IMR-90 (cell line): ENCODE measurements around the gene PPFIA1. TPM values are rescaled to one million over a fixed set of nuclear protein-coding genes. Genes with fewer than 3 reads are reported as not detected.

Experiments used
- ATAC-seq: fragments of 200-7000 bp; cut with Tn5 transposase; 2 replicates; pipeline ENCODE4 v1.9.1; 2020; ENCODE audit warnings: low read depth, mild to moderate bottlenecking, moderate library complexity
- BruUV-seq: library from RNA; stranded (reverse); fragments of 400-500 nt; replicated peaks from 2 replicates; lab custom pipeline; 2021; lab: Mats Ljungman, UMichigan
- CTCF ChIA-PET: fragments of 300-600 bp; formaldehyde crosslinking; extraction: SDS; loops from one replicate; lab custom pipeline; 2021; ENCODE audit warnings: antibody characterized with exemption; lab: Yijun Ruan, JAX
- POLR2A ChIA-PET: fragments of 300-600 bp; sonication (Branson Sonifier 250); formaldehyde crosslinking; loops from one replicate; lab custom pipeline; 2022; ENCODE audit warnings: antibody characterized with exemption; ENCODE audit not compliant: unreplicated experiment; lab: Charles Lee
- DNase-seq: peaks from one replicate; pipeline ENCODE4 v3.0.0; 2013
- H2AFZ ChIP-seq: replicated peaks from 2 replicates; pipeline ENCODE3; 2013; ENCODE audit warnings: low read length, mild to moderate bottlenecking; ENCODE audit not compliant: poor library complexity
- H2AK5ac ChIP-seq: 2 replicates; pipeline ENCODE4 v1.6.1; 2013; ENCODE audit warnings: low read depth, low read length, inconsistent platforms
- H2AK9ac ChIP-seq: replicated peaks from 2 replicates; pipeline ENCODE3; 2013; ENCODE audit warnings: mild to moderate bottlenecking, low read depth, low read length, moderate library complexity; ENCODE audit not compliant: poor library complexity
- H2BK120ac ChIP-seq: 2 replicates; pipeline ENCODE4 v1.6.1; 2013; ENCODE audit warnings: low read depth, low read length, inconsistent platforms
- H2BK15ac ChIP-seq: 3 replicates; pipeline ENCODE4 v1.6.1; 2013; ENCODE audit warnings: low read depth, low read length, inconsistent platforms
- H2BK20ac ChIP-seq: 2 replicates; pipeline ENCODE4 v1.6.1; 2013; ENCODE audit warnings: low read depth, mild to moderate bottlenecking, inconsistent platforms, low read length, moderate library complexity
- H2BK5ac ChIP-seq: 2 replicates; pipeline ENCODE4 v1.6.1; 2013; ENCODE audit warnings: mild to moderate bottlenecking, low read depth, low read length, inconsistent platforms; ENCODE audit not compliant: poor library complexity, severe bottlenecking
- H3K14ac ChIP-seq: replicated peaks from 2 replicates; pipeline ENCODE4 v1.6.1; 2013; ENCODE audit warnings: low read depth, low read length, inconsistent platforms
- H3K18ac ChIP-seq: 2 replicates; pipeline ENCODE4 v1.6.1; 2013; ENCODE audit warnings: low read depth, low read length, control low read depth
- H3K23ac ChIP-seq: 2 replicates; pipeline ENCODE4 v1.6.1; 2013; ENCODE audit warnings: low read depth, low read length, inconsistent platforms
- H3K27ac ChIP-seq: 2 replicates; pipeline ENCODE4 v1.5.1; 2013; ENCODE audit warnings: mild to moderate bottlenecking, control low read depth, low read length; ENCODE audit not compliant: insufficient read depth
- H3K27me3 ChIP-seq: 2 replicates; pipeline ENCODE4 v1.6.1; 2013; ENCODE audit warnings: low read length; ENCODE audit not compliant: control insufficient read depth, insufficient read depth
- H3K36me3 ChIP-seq: 2 replicates; pipeline ENCODE4 v1.6.1; 2013; ENCODE audit warnings: low read length, mixed read lengths; ENCODE audit not compliant: control insufficient read depth, insufficient read depth
- H3K4ac ChIP-seq: 2 replicates; pipeline ENCODE4 v1.6.1; 2013; ENCODE audit warnings: low read depth, low read length, inconsistent platforms
- H3K4me1 ChIP-seq: 2 replicates; pipeline ENCODE4 v1.6.1; 2013; ENCODE audit warnings: low read length, mixed read lengths; ENCODE audit not compliant: control insufficient read depth, insufficient read depth
- H3K4me2 ChIP-seq: 2 replicates; pipeline ENCODE4 v1.6.1; 2013; ENCODE audit warnings: low read depth, mild to moderate bottlenecking, control low read depth, low read length, moderate library complexity
- H3K4me3 ChIP-seq: 2 replicates; pipeline ENCODE4 v1.5.1; 2013; ENCODE audit warnings: low read depth, mild to moderate bottlenecking, control low read depth, low read length, moderate library complexity; ENCODE audit not compliant: insufficient read depth
- H3K56ac ChIP-seq: 2 replicates; pipeline ENCODE4 v1.6.1; 2013; ENCODE audit warnings: low read length, inconsistent platforms; ENCODE audit not compliant: insufficient read depth; ENCODE audit errors: extremely low read depth
- H3K79me1 ChIP-seq, 2 experiments: 2 replicates each; pipeline ENCODE4 v1.6.1; 2013; ENCODE audit warnings: low read length in 2 of 2, inconsistent platforms in 1 of 2, low read depth in 1 of 2
- H3K9ac ChIP-seq: 2 replicates; pipeline ENCODE4 v1.6.1; 2013; ENCODE audit warnings: low read depth, low read length, control low read depth
- H3K9me1 ChIP-seq: 2 replicates; pipeline ENCODE4 v1.6.1; 2013; ENCODE audit warnings: low read length, inconsistent platforms; ENCODE audit not compliant: insufficient read depth
- H3K9me3 ChIP-seq: 2 replicates; pipeline ENCODE4 v1.6.1; 2013; ENCODE audit warnings: low read length; ENCODE audit not compliant: control insufficient read depth, insufficient read depth
- H4K20me1 ChIP-seq: 2 replicates; pipeline ENCODE4 v1.6.1; 2013; ENCODE audit warnings: low read length, inconsistent platforms; ENCODE audit not compliant: insufficient read depth
- H4K5ac ChIP-seq: 2 replicates; pipeline ENCODE4 v1.6.1; 2013; ENCODE audit warnings: mild to moderate bottlenecking, low read depth, low read length, control low read depth
- H4K8ac ChIP-seq, 2 experiments: 2 replicates each; pipeline ENCODE4 v1.6.1; 2013; ENCODE audit warnings: low read depth in 2 of 2, low read length in 2 of 2, control low read depth in 1 of 2, inconsistent platforms in 1 of 2
- H4K91ac ChIP-seq: 2 replicates; pipeline ENCODE4 v1.6.1; 2013; ENCODE audit warnings: low read depth, low read length, inconsistent platforms; ENCODE audit not compliant: insufficient read depth
- MAFK ChIP-seq: IDR thresholded peaks from 2 replicates; pipeline ENCODE4 v1.6.1; 2012; ENCODE audit warnings: low read depth, low read length, improper control_type of control experiment
- NFE2L2 ChIP-seq: fragments of 150-350 bp; IDR thresholded peaks from 2 replicates; pipeline ENCODE4 v1.6.1; 2016; ENCODE audit warnings: low read depth, mild to moderate bottlenecking, low read length
- RFX5 ChIP-seq: IDR thresholded peaks from 2 replicates; pipeline ENCODE4 v1.8.0; 2012; ENCODE audit warnings: low read depth, mild to moderate bottlenecking, low read length, moderate library complexity
- WGBS, 2 experiments: methylation state at CpG; one replicate each; pipeline versions ENCODE4 v1.1.5 to v1.1.7; 2013; ENCODE audit warnings: missing lambda C conversion rate in 2 of 2; ENCODE audit not compliant: insufficient read length in 1 of 2; ENCODE audit errors: extremely low coverage in 2 of 2; 5-methylcytosine and 5-hydroxymethylcytosine counted together
- dilution Hi-C: fragments of 300-500 bp; cut with HindIII; formaldehyde crosslinking; loops from one replicate; pipeline ENCODE4 v1.14.3; 2018; ENCODE audit warnings: low sequenced_read_pairs; ENCODE audit not compliant: unreplicated experiment
- in situ Hi-C: fragments of 300-500 bp; cut with MboI; formaldehyde crosslinking; loops from 3 replicates; pipeline ENCODE4 v1.14.3; 2019; ENCODE audit warnings: low sequenced_read_pairs, inconsistent platforms, mixed read lengths
- intact Hi-C: fragments of 100-400 bp; cut with micrococcal nuclease; formaldehyde crosslinking; loops from 2 replicates; pipeline ENCODE4 v1.10.0; 2022
- polyA plus RNA-seq, 3 experiments: library from polyadenylated mRNA; depleted of rRNA; stranded (reverse); fragments of >200 nt; gene quantifications; 2 replicates each; pipeline ENCODE4 v1.2.3, GENCODE V29; 2012; ENCODE audit warnings: low replicate concordance in 1 of 3
- total RNA-seq: library from RNA; depleted of rRNA; stranded (reverse); fragments of >200 nt; gene quantifications from 2 replicates; pipeline ENCODE4 v1.2.3, GENCODE V29; 2012
- TF ChIP-seq, protein P1 (sequence below): fragments of 150-350 bp; IDR thresholded peaks from 2 replicates; pipeline ENCODE4 v1.6.1; 2017; ENCODE audit warnings: mild to moderate bottlenecking, antibody characterized with exemption, low read length, low read depth
- TF ChIP-seq, protein P2 (sequence below): conservative IDR thresholded peaks from 2 replicates; pipeline ENCODE4 v1.5.1; 2012; ENCODE audit warnings: mild to moderate bottlenecking, low read depth, low read length, improper control_type of control experiment

PPFIA1 gene
- total and polyA plus RNA-seq, 2 of the 4 experiments (the other 2 are of a cell fraction): 25.6 to 37.2 TPM

DNA sequence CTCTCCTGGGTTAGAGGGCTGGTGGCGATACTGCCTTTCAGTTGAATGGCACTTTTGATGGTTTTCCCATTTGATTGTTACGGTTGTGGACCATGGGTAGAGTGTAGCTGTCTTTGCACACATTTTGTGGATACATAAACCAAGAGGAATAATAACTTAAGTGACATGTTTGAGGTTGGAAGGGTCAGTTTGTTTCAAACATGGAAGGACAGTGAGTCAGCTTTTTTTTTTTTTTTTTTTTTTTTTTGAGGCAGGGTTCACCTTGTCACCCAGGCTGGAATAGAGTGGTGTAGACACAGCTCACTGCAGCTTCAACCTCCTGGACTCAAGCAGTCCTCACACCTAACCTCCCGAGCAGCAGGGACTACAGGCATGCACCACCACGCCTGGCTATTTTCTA is 41.1 kb downstream of the PPFIA1 start:
- CTCF ChIA-PET: interaction anchor here (0.5 kb wide), 1 partner anchor 1108 kb away, joined by 3 read pairs; no protein-coding TSS in a partner anchor
- peaks cover 21% of the 10 kb centered on the region; the same call in 1 of the 2 replicates for H4K20me1 ChIP-seq

More for the DNA sequence above, 41.1 kb downstream of the PPFIA1 start:
- no peaks in the 10 kb centered on the region for H3K9me3 ChIP-seq
- WGBS, 2 experiments: 100% methylated on average over 1 of the region's 4 CpGs; no CpG with 5 or more reads in 1 of the 2 experiments
- no peak overlapping the region for H4K91ac ChIP-seq
- peaks cover 6% of the 10 kb centered on the region; the same call in 1 of the 2 replicates for H3K36me3 ChIP-seq
- H3K14ac ChIP-seq: no peak overlapping the region
- H2BK20ac ChIP-seq: no peak overlapping the region
- H2BK120ac ChIP-seq: no peak overlapping the region
- H3K4me3 ChIP-seq: no peak overlapping the region
- no peak overlapping the region for H3K9ac ChIP-seq
- H3K4me2 ChIP-seq: no peak overlapping the region
- H3K79me1 ChIP-seq: peaks cover 40 to 81% of the 10 kb centered on the region in 2 experiments
- no peak for TF ChIP-seq RFX5
- no peak for TF ChIP-seq MAFK
- TF ChIP-seq, protein P1, sequence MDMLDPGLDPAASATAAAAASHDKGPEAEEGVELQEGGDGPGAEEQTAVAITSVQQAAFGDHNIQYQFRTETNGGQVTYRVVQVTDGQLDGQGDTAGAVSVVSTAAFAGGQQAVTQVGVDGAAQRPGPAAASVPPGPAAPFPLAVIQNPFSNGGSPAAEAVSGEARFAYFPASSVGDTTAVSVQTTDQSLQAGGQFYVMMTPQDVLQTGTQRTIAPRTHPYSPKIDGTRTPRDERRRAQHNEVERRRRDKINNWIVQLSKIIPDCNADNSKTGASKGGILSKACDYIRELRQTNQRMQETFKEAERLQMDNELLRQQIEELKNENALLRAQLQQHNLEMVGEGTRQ: no peak
- peak; percentile 44; the same call in 1 of the 2 replicates for TF ChIP-seq NFE2L2
- TF ChIP-seq, protein P2, sequence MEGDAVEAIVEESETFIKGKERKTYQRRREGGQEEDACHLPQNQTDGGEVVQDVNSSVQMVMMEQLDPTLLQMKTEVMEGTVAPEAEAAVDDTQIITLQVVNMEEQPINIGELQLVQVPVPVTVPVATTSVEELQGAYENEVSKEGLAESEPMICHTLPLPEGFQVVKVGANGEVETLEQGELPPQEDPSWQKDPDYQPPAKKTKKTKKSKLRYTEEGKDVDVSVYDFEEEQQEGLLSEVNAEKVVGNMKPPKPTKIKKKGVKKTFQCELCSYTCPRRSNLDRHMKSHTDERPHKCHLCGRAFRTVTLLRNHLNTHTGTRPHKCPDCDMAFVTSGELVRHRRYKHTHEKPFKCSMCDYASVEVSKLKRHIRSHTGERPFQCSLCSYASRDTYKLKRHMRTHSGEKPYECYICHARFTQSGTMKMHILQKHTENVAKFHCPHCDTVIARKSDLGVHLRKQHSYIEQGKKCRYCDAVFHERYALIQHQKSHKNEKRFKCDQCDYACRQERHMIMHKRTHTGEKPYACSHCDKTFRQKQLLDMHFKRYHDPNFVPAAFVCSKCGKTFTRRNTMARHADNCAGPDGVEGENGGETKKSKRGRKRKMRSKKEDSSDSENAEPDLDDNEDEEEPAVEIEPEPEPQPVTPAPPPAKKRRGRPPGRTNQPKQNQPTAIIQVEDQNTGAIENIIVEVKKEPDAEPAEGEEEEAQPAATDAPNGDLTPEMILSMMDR: no peak
- H3K27ac ChIP-seq: no peak overlapping the region
- H4K8ac ChIP-seq: no peak overlapping the region
- dilution Hi-C loops: no loop called here
- no peak overlapping the region for H3K56ac ChIP-seq
- H3K23ac ChIP-seq: no peak overlapping the region
- H2AK9ac ChIP-seq: no peak overlapping the region
- peaks cover 5% of the 10 kb centered on the region; the same call in 1 of the 2 replicates for H3K4me1 ChIP-seq
- H2BK5ac ChIP-seq: no peak overlapping the region
- POLR2A ChIA-PET: interaction anchor here (0.6 kb wide), 1 partner anchor 178 kb away, joined by 4 read pairs; no protein-coding TSS in a partner anchor
- no peak overlapping the region for H2BK15ac ChIP-seq
- H2AFZ ChIP-seq: no peak overlapping the region
- in situ Hi-C loops: no loop called here
- H4K5ac ChIP-seq: no peak overlapping the region
- no peak for DNase-seq
- intact Hi-C loops: no loop called here
- ATAC-seq: no peak
- H3K4ac ChIP-seq: no peak overlapping the region
- no peaks in the 10 kb centered on the region for H3K27me3 ChIP-seq
- H3K18ac ChIP-seq: no peak overlapping the region
- H3K9me1 ChIP-seq: peaks cover 10% of the 10 kb centered on the region
- BruUV-seq: no TSS peak
- H2AK5ac ChIP-seq: no peak overlapping the region
